Bronchial smooth muscle cell (primary cell): ENCODE measurements around the gene XCL2. TPM values are rescaled to one million over a fixed set of nuclear protein-coding genes. Genes with fewer than 3 reads are reported as not detected.

Experiments used
- total RNA-seq: library from RNA; depleted of rRNA; stranded (reverse); fragments of >200 nt; gene quantifications from 2 replicates; pipeline ENCODE4 v1.2.1, GENCODE V29; 2014

XCL2 gene
- not detected in 2 replicates for total RNA-seq

DNA sequence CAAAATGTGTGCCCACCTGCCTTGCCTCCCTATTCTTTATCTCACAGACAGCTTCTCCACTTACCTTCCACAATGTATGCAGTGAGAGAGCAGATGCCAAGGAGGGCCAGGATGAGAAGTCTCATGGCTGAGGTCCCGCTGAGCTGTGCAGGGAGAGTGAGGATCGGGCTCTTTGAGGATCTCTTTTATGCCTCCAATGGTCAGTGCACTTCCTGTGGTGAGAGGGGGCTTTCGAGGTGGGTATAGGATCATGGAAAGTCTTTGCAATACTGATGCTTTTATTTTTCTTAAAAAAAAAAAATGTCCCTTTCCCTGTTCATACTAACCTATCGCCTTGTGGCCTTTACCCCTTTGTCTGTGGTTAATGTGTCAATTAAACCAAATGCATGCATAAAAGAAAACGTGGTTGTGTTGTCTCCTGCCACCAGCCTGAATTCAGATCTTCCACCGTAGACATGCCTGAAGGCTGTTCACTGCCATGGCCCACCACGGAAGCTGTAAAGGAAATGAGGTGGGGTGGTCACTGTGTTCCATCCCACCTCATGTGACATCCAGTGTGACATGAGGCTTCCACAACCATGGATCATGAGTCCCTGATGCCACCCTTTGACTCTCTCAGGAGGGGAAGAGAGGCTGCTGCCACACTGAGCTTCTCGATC, at the start of gene XCL2:
TSS of gene XCL2 (minus strand) at position 158 of the 659 bp plus-strand sequence. CDS start at position 125, 33 bp downstream.

DNA sequence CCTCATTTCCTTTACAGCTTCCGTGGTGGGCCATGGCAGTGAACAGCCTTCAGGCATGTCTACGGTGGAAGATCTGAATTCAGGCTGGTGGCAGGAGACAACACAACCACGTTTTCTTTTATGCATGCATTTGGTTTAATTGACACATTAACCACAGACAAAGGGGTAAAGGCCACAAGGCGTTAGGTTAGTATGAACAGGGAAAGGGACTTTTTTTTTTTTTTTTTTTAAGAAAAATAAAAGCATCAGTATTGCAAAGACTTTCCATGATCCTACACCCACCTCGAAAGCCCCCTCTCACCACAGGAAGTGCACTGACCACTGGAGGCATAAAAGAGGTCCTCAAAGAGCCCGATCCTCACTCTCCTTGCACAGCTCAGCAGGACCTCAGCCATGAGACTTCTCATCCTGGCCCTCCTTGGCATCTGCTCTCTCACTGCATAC, 32.5 kb upstream of the XCL2 start, which contains the start of gene XCL1:
TSS of gene XCL1 (plus strand) at position 361 of the 444 bp plus-strand sequence. CDS start at position 394, 33 bp downstream.

Other genes with a start within 250 kb of the XCL2 start
- not detected in 2 replicates for gene XCL1, start 32.6 kb upstream of the XCL2 start, total RNA-seq
- 0.32 and 0.86 TPM in 2 replicates for gene DPT, start 185.2 kb upstream of the XCL2 start, total RNA-seq